HG03571 (cell line): ENCODE results near the gene KRTAP10-7.
"Not testable (repeated sequence)": the region's sequence is repeated elsewhere in the genome, so short reads cannot be mapped to it uniquely, and the experiment has no call there.

ENCODE experiments used
- ATAC-seq: cut with Tn5 transposase; IDR thresholded peaks from one replicate; pipeline ENCODE4 v1.9.1; 2021; ENCODE audit not compliant: unreplicated experiment

KRTAP10-7 gene

GRCh38 chr21:44571844-44572782, 28.3 kb upstream of the KRTAP10-7 start:
- ATAC-seq, result no peak

GRCh38 chr21:44572959-44573583, 27.3 kb upstream of the KRTAP10-7 start:
- ATAC-seq, result no peak

- ATAC-seq, result not testable (repeated sequence)
Observed at GRCh38 chr21:44573630-44574456, 26.6 kb upstream of the KRTAP10-7 start, which contains the start of gene KRTAP10-4. TSS of gene KRTAP10-4 (plus strand) at chr21:44573729. CDS start at chr21:44573759, 30 bp downstream.

- no peak for ATAC-seq
Observed at GRCh38 chr21:44574457-44575306, 25.7 kb upstream of the KRTAP10-7 start.

GRCh38 chr21:44575307-44576024, 24.9 kb upstream of the KRTAP10-7 start:
- ATAC-seq, result no peak

GRCh38 chr21:44576025-44576420, 24.4 kb upstream of the KRTAP10-7 start:
- no peak for ATAC-seq

- no peak for ATAC-seq
Observed at GRCh38 chr21:44578371-44579055, 21.9 kb upstream of the KRTAP10-7 start.

GRCh38 chr21:44579056-44579832, 21.2 kb upstream of the KRTAP10-7 start:
- ATAC-seq, result no peak

- no peak for ATAC-seq
Observed at GRCh38 chr21:44579833-44580144, 20.6 kb upstream of the KRTAP10-7 start.

GRCh38 chr21:44580231-44580821, 20.1 kb upstream of the KRTAP10-7 start, which contains the start of gene KRTAP10-5:
TSS of gene KRTAP10-5 (minus strand) at chr21:44580604. CDS start at chr21:44580578, 26 bp downstream.
- not testable (repeated sequence) for ATAC-seq

GRCh38 chr21:44581158-44581557, 19.2 kb upstream of the KRTAP10-7 start:
- no peak for ATAC-seq

- ATAC-seq, result no peak
Observed at GRCh38 chr21:44582055-44582454, 18.3 kb upstream of the KRTAP10-7 start.

GRCh38 chr21:44583089-44583799, 17.2 kb upstream of the KRTAP10-7 start:
- no peak for ATAC-seq

- ATAC-seq, result no peak
Observed at GRCh38 chr21:44583800-44584147, 16.6 kb upstream of the KRTAP10-7 start.

GRCh38 chr21:44585892-44586291, 14.5 kb upstream of the KRTAP10-7 start:
- no peak for ATAC-seq

GRCh38 chr21:44589094-44589493, 11.3 kb upstream of the KRTAP10-7 start:
- no peak for ATAC-seq

GRCh38 chr21:44589586-44590305, 10.7 kb upstream of the KRTAP10-7 start:
- ATAC-seq, result no peak
